HS-5 (cell line): ENCODE measurements around the gene NBPF20.
"Not testable (repeated sequence)": the region's sequence is repeated elsewhere in the genome, so short reads cannot be mapped to it uniquely, and the experiment has no call there.

Source experiments
- DNase-seq: peaks from one replicate; pipeline ENCODE4 v3.0.0-alpha.2; 2012; ENCODE audit warnings: low read depth

The NBPF20 gene

GRCh38 chr1:145425436-145426029, at the start of gene NBPF20:
TSS of gene NBPF20 (minus strand) at chr1:145425603. CDS start at chr1:145405272, 20,331 bp downstream.
- DNase-seq, result peak; percentile 45

GRCh38 chr1:145474837-145475368, 49.5 kb upstream of the NBPF20 start:
- DNase-seq, result peak; percentile 0

- not testable (repeated sequence) for DNase-seq
These were observed 47.3 kb upstream of the NBPF20 start for GRCh38 chr1:145472731-145473130.

GRCh38 chr1:145471365-145471764, 46.0 kb upstream of the NBPF20 start:
- DNase-seq, result not testable (repeated sequence)

GRCh38 chr1:145465405-145466144, 40.2 kb upstream of the NBPF20 start:
- DNase-seq, result peak; percentile 46

GRCh38 chr1:145464708-145465336, 39.4 kb upstream of the NBPF20 start:
- DNase-seq, result not testable (repeated sequence)

- DNase-seq, result not testable (repeated sequence)
These were observed 38.6 kb upstream of the NBPF20 start for GRCh38 chr1:145464017-145464416.

GRCh38 chr1:145460684-145461083, 35.3 kb upstream of the NBPF20 start:
- DNase-seq, result not testable (repeated sequence)

- not testable (repeated sequence) for DNase-seq
These were observed 34.6 kb upstream of the NBPF20 start for GRCh38 chr1:145460048-145460447.

GRCh38 chr1:145459591-145459990, 34.2 kb upstream of the NBPF20 start:
- DNase-seq, result not testable (repeated sequence)

GRCh38 chr1:145459063-145459462, 33.7 kb upstream of the NBPF20 start:
- DNase-seq, result not testable (repeated sequence)

- not testable (repeated sequence) for DNase-seq
These were observed 29.4 kb upstream of the NBPF20 start for GRCh38 chr1:145454824-145455177.

GRCh38 chr1:145453873-145454823, 28.7 kb upstream of the NBPF20 start:
- not testable (repeated sequence) for DNase-seq

- DNase-seq, result not testable (repeated sequence)
These were observed 27.1 kb upstream of the NBPF20 start for GRCh38 chr1:145452506-145452905.

GRCh38 chr1:145451914-145452313, 26.5 kb upstream of the NBPF20 start:
- DNase-seq, result not testable (repeated sequence)

- not testable (repeated sequence) for DNase-seq
These were observed 19.8 kb upstream of the NBPF20 start for GRCh38 chr1:145445219-145445618.

- not testable (repeated sequence) for DNase-seq
These were observed 16.9 kb upstream of the NBPF20 start for GRCh38 chr1:145442340-145442739.

- not testable (repeated sequence) for DNase-seq
These were observed 6.2 kb upstream of the NBPF20 start for GRCh38 chr1:145431363-145432256.

GRCh38 chr1:145430830-145431229, 5.4 kb upstream of the NBPF20 start:
- DNase-seq, result not testable (repeated sequence)

GRCh38 chr1:145429329-145429728, 3.9 kb upstream of the NBPF20 start:
- not testable (repeated sequence) for DNase-seq
